Activated T-helper 17 cell treated with anti-CD3 and anti-CD28 coated beads, Interleukin-2, amount 50 U/mL, for 72 hours (primary cell): Measurements from ENCODE around the gene PRCC. TPM values are rescaled to one million over a fixed set of nuclear protein-coding genes. Genes with fewer than 3 reads are reported as not detected.

Experiments used
- ATAC-seq: fragments of 150-1000 bp; cut with Tn5 transposase; replicated peaks from 2 replicates; pipeline ENCODE4 v1.10.0; 2021; ENCODE audit warnings: mild to moderate bottlenecking, moderate library complexity
- H3K27ac Mint-ChIP-seq: one replicate; pipeline ENCODE4 v1.8.0; 2022; ENCODE audit warnings: mixed read lengths
- H3K27me3 Mint-ChIP-seq: one replicate; pipeline ENCODE4 v1.8.0; 2022; ENCODE audit warnings: mixed read lengths
- H3K36me3 Mint-ChIP-seq: one replicate; pipeline ENCODE4 v1.8.0; 2022; ENCODE audit warnings: low read depth, mild to moderate bottlenecking, mixed read lengths
- H3K4me1 Mint-ChIP-seq: one replicate; pipeline ENCODE4 v1.8.0; 2022; ENCODE audit warnings: mixed read lengths
- H3K4me3 Mint-ChIP-seq: one replicate; pipeline ENCODE4 v1.8.0; 2022; ENCODE audit warnings: mild to moderate bottlenecking, mixed read lengths
- H3K9me3 Mint-ChIP-seq: one replicate; pipeline ENCODE4 v1.8.0; 2022; ENCODE audit warnings: mixed read lengths
- total RNA-seq, 2 donors: library from RNA; stranded (reverse); gene quantifications; one replicate each; pipeline ENCODE4 v1.2.3, GENCODE V29; 2022

The PRCC gene
- total RNA-seq, 2 donors from 2014 or later, result 54.0 to 76.7 TPM

- Mint-ChIP-seq H3K4me1 (peaks cover 28% of the 10 kb centered on the region), H3K4me3 (peak within 1 kb of the TSS; percentile 98), H3K27me3 (no peaks in the 10 kb centered on the region), H3K27ac (peak within 1 kb of the TSS; percentile 88), H3K9me3 (no peaks in the 10 kb centered on the region), H3K36me3 (peaks cover 92% of the 10 kb centered on the region)
- ATAC-seq, result peak; percentile 84
Observed at GRCh38 chr1:156740741-156741480, 26.4 kb upstream of the PRCC start, which contains the start of gene MRPL24. Gene MRPL24, minus strand, starts transcription at chr1:156741088. Its CDS starts 2,384 bp downstream, at chr1:156738704.

- Mint-ChIP-seq H3K36me3 (peaks cover 92% of the 10 kb centered on the region), H3K27me3 (no peaks in the 10 kb centered on the region), H3K4me1 (peaks cover 32% of the 10 kb centered on the region), H3K4me3 (peak overlapping the region; percentile 98), H3K27ac (peak overlapping the region; percentile 88), H3K9me3 (no peaks in the 10 kb centered on the region)
- peak; percentile 43 for ATAC-seq
Observed at GRCh38 chr1:156741481-156741983, 25.8 kb upstream of the PRCC start.

- ATAC-seq, result peak; percentile 23
- peak overlapping the region; percentile 98 for H3K4me3 Mint-ChIP-seq
- peak overlapping the region; percentile 88 for H3K27ac Mint-ChIP-seq
- H3K4me1 Mint-ChIP-seq, result peaks cover 32% of the 10 kb centered on the region
- peaks cover 94% of the 10 kb centered on the region for H3K36me3 Mint-ChIP-seq
- H3K27me3 Mint-ChIP-seq, result no peaks in the 10 kb centered on the region
- H3K9me3 Mint-ChIP-seq, result no peaks in the 10 kb centered on the region
Observed at GRCh38 chr1:156742017-156742416, 25.3 kb upstream of the PRCC start.

GRCh38 chr1:156742801-156743200 is 24.5 kb upstream of the PRCC start:
- H3K36me3 Mint-ChIP-seq, result peaks cover 94% of the 10 kb centered on the region
- H3K4me3 Mint-ChIP-seq, result peak overlapping the region; percentile 98
- H3K27ac Mint-ChIP-seq, result peak overlapping the region; percentile 88
- no peak for ATAC-seq
- no peaks in the 10 kb centered on the region for H3K27me3 Mint-ChIP-seq
- H3K9me3 Mint-ChIP-seq, result no peaks in the 10 kb centered on the region
- H3K4me1 Mint-ChIP-seq, result peaks cover 32% of the 10 kb centered on the region

GRCh38 chr1:156743367-156744302 is 23.7 kb upstream of the PRCC start:
- no peaks in the 10 kb centered on the region for H3K9me3 Mint-ChIP-seq
- no peak for ATAC-seq
- H3K4me3 Mint-ChIP-seq, result peak overlapping the region; percentile 98
- H3K4me1 Mint-ChIP-seq, result peaks cover 32% of the 10 kb centered on the region
- peaks cover 94% of the 10 kb centered on the region for H3K36me3 Mint-ChIP-seq
- H3K27me3 Mint-ChIP-seq, result no peaks in the 10 kb centered on the region
- peak overlapping the region; percentile 88 for H3K27ac Mint-ChIP-seq

- no peaks in the 10 kb centered on the region for H3K27me3 Mint-ChIP-seq
- H3K36me3 Mint-ChIP-seq, result peaks cover 94% of the 10 kb centered on the region
- H3K4me1 Mint-ChIP-seq, result peaks cover 25% of the 10 kb centered on the region
- no peaks in the 10 kb centered on the region for H3K9me3 Mint-ChIP-seq
- H3K27ac Mint-ChIP-seq, result peak overlapping the region; percentile 97
- no peak for ATAC-seq
- peak overlapping the region; percentile 98 for H3K4me3 Mint-ChIP-seq
Observed at GRCh38 chr1:156744344-156744743, 23.0 kb upstream of the PRCC start.

GRCh38 chr1:156744786-156745419 is 22.4 kb upstream of the PRCC start:
- Mint-ChIP-seq H3K4me1 (peaks cover 25% of the 10 kb centered on the region), H3K36me3 (peaks cover 98% of the 10 kb centered on the region), H3K9me3 (no peaks in the 10 kb centered on the region), H3K27ac (peak overlapping the region; percentile 97), H3K27me3 (no peaks in the 10 kb centered on the region), H3K4me3 (peak overlapping the region; percentile 97)
- no peak for ATAC-seq

- Mint-ChIP-seq H3K36me3 (peaks cover 99% of the 10 kb centered on the region), H3K9me3 (no peaks in the 10 kb centered on the region), H3K27me3 (no peaks in the 10 kb centered on the region), H3K27ac (peak overlapping the region; percentile 97), H3K4me1 (peaks cover 25% of the 10 kb centered on the region), H3K4me3 (peak overlapping the region; percentile 97)
- ATAC-seq, result no peak
Observed at GRCh38 chr1:156745881-156746280, 21.5 kb upstream of the PRCC start.

GRCh38 chr1:156746406-156746727 is 21.0 kb upstream of the PRCC start:
- Mint-ChIP-seq H3K27ac (peak overlapping the region; percentile 97), H3K9me3 (no peaks in the 10 kb centered on the region), H3K4me1 (peaks cover 25% of the 10 kb centered on the region), H3K4me3 (peak overlapping the region; percentile 97), H3K36me3 (peaks cover 95% of the 10 kb centered on the region), H3K27me3 (no peaks in the 10 kb centered on the region)
- no peak for ATAC-seq

- Mint-ChIP-seq H3K36me3 (peaks cover 91% of the 10 kb centered on the region), H3K4me3 (peak overlapping the region; percentile 97), H3K4me1 (peaks cover 22% of the 10 kb centered on the region), H3K27me3 (no peaks in the 10 kb centered on the region), H3K27ac (peak overlapping the region; percentile 97), H3K9me3 (no peaks in the 10 kb centered on the region)
- no peak for ATAC-seq
Observed at GRCh38 chr1:156746728-156747631, 20.4 kb upstream of the PRCC start.

GRCh38 chr1:156747742-156748669 is 19.3 kb upstream of the PRCC start:
- Mint-ChIP-seq H3K4me1 (peaks cover 22% of the 10 kb centered on the region), H3K4me3 (peak overlapping the region; percentile 97), H3K36me3 (peaks cover 83% of the 10 kb centered on the region)

GRCh38 chr1:156748670-156749418 is 18.5 kb upstream of the PRCC start:
- peaks cover 75% of the 10 kb centered on the region for H3K36me3 Mint-ChIP-seq
- peak; percentile 30 for ATAC-seq
- H3K4me3 Mint-ChIP-seq, result peak overlapping the region; percentile 97
- peak overlapping the region; percentile 97 for H3K27ac Mint-ChIP-seq
- no peaks in the 10 kb centered on the region for H3K9me3 Mint-ChIP-seq
- H3K4me1 Mint-ChIP-seq, result peaks cover 20% of the 10 kb centered on the region
- no peaks in the 10 kb centered on the region for H3K27me3 Mint-ChIP-seq

More at GRCh38 chr1:156747742-156748669, 19.3 kb upstream of the PRCC start:
- H3K27me3 Mint-ChIP-seq, result no peaks in the 10 kb centered on the region
- H3K9me3 Mint-ChIP-seq, result no peaks in the 10 kb centered on the region
- peak overlapping the region; percentile 97 for H3K27ac Mint-ChIP-seq
- ATAC-seq, result peak; percentile 0
